ENCODE data around the gene HDLBP.

The HDLBP gene

GRCh38 chr2:241230435-241230834, 85.0 kb downstream of the HDLBP start:
- DNase-seq (ENCODE audit: low read depth, low spot score) = no peak

GRCh38 chr2:241229563-241230401, 85.7 kb downstream of the HDLBP start:
- no peak for DNase-seq (ENCODE audit: low read depth, low spot score)

- DNase-seq (ENCODE audit: low read depth, low spot score) = no peak
These were observed 86.5 kb downstream of the HDLBP start for GRCh38 chr2:241228860-241229516.

- no peak for DNase-seq (ENCODE audit: low read depth, low spot score)
These were observed 87.2 kb downstream of the HDLBP start for GRCh38 chr2:241228081-241228859.

GRCh38 chr2:241227594-241227993, 87.9 kb downstream of the HDLBP start:
- DNase-seq (ENCODE audit: low read depth, low spot score) = no peak

GRCh38 chr2:241226723-241227572, 88.5 kb downstream of the HDLBP start:
- no peak for DNase-seq (ENCODE audit: low read depth, low spot score)

- DNase-seq (ENCODE audit: low read depth, low spot score) = no peak
These were observed 89.5 kb downstream of the HDLBP start for GRCh38 chr2:241225983-241226382.

- no peak for DNase-seq (ENCODE audit: low read depth, low spot score)
These were observed 89.9 kb downstream of the HDLBP start for GRCh38 chr2:241225545-241225944.

- no peak for DNase-seq (ENCODE audit: low read depth, low spot score)
These were observed 90.5 kb downstream of the HDLBP start for GRCh38 chr2:241224851-241225438.

- DNase-seq (ENCODE audit: low read depth, low spot score) = no peak
These were observed 91.2 kb downstream of the HDLBP start for GRCh38 chr2:241224018-241224850.

- no peak for DNase-seq (ENCODE audit: low read depth, low spot score)
These were observed 92.1 kb downstream of the HDLBP start for GRCh38 chr2:241223211-241224017.

GRCh38 chr2:241219856-241220356, 95.6 kb downstream of the HDLBP start:
- no peak for DNase-seq (ENCODE audit: low read depth, low spot score)

- no peak for DNase-seq (ENCODE audit: low read depth, low spot score)
These were observed 96.5 kb downstream of the HDLBP start for GRCh38 chr2:241219030-241219382.

- no peak for DNase-seq (ENCODE audit: low read depth, low spot score)
These were observed 97.1 kb downstream of the HDLBP start for GRCh38 chr2:241218131-241219029.

GRCh38 chr2:241217320-241218031, 98.0 kb downstream of the HDLBP start:
- DNase-seq (ENCODE audit: low read depth, low spot score) = no peak

- DNase-seq (ENCODE audit: low read depth, low spot score) = no peak
These were observed 99.2 kb downstream of the HDLBP start for GRCh38 chr2:241216211-241216761.

GRCh38 chr2:241215421-241215820, 100.1 kb downstream of the HDLBP start:
- DNase-seq (ENCODE audit: low read depth, low spot score) = no peak
